AG04450 (cell line): ENCODE data around the gene DEPDC1B. TPM values are rescaled to one million over a fixed set of nuclear protein-coding genes. Genes with fewer than 3 reads are reported as not detected.
"Not testable (repeated sequence)": the region's sequence is repeated elsewhere in the genome, so short reads cannot be mapped to it uniquely, and the experiment has no call there.

Experiments used
- CTCF ChIA-PET: fragments of 300-600, 350-600 bp; formaldehyde crosslinking; extraction: SDS; loops from one replicate; lab custom pipeline; 2022; ENCODE audit warnings: antibody characterized with exemption, inconsistent platforms; lab: Charles Lee
- POLR2A ChIA-PET: fragments of 350-600 bp; formaldehyde crosslinking; extraction: SDS; loops from one replicate; lab custom pipeline; 2021; ENCODE audit warnings: antibody characterized with exemption, inconsistent platforms; lab: Yijun Ruan, JAX
- DNase-seq: peaks from one replicate; pipeline ENCODE4 v3.0.0-alpha.2; 2011; ENCODE audit warnings: low read depth, low spot score
- H3K27ac ChIP-seq: one replicate; pipeline ENCODE4 v1.5.1; 2012; ENCODE audit warnings: low read depth, low read length, control low read depth
- H3K27me3 ChIP-seq: one replicate; pipeline ENCODE4 v1.6.0; 2012; ENCODE audit warnings: low read length; ENCODE audit not compliant: control insufficient read depth, insufficient read depth
- H3K4me3 ChIP-seq: 2 replicates; pipeline ENCODE4 v1.5.1; 2011; ENCODE audit warnings: mild to moderate bottlenecking, low read depth, low read length, control low read depth
- H3K9me3 ChIP-seq: 2 replicates; pipeline ENCODE4 v1.5.1; 2012; ENCODE audit warnings: low read length; ENCODE audit not compliant: control insufficient read depth, insufficient read depth
- CTCF ChIP-seq: IDR thresholded peaks from 2 replicates; pipeline ENCODE4 v1.5.1; 2011; ENCODE audit warnings: low read depth, low read length, control low read depth, inconsistent platforms
- polyA plus RNA-seq: library from polyadenylated mRNA; depleted of rRNA; stranded (reverse); fragments of >200 nt; gene quantifications from 2 replicates; pipeline ENCODE4 v1.2.3, GENCODE V29; 2011

Gene DEPDC1B
- polyA plus RNA-seq, 1 experiment, result 5.4 TPM

GRCh38 chr5:60568646-60569045 is 131.3 kb downstream of the DEPDC1B start:
- Histone ChIP-seq H3K9me3 (peaks cover 8% of the 10 kb centered on the region), H3K27me3 (no peaks in the 10 kb centered on the region), H3K27ac (no peak overlapping the region), H3K4me3 (no peak overlapping the region)
- POLR2A ChIA-PET, result no interaction called here
- CTCF ChIA-PET, result no interaction called here
- no peak for TF ChIP-seq CTCF
- DNase-seq, result no peak

GRCh38 chr5:60563696-60564324 is 136.2 kb downstream of the DEPDC1B start:
- peaks cover 5% of the 10 kb centered on the region for H3K9me3 ChIP-seq
- DNase-seq, result no peak
- POLR2A ChIA-PET, result no interaction called here
- CTCF ChIA-PET, result no interaction called here
- H3K27me3 ChIP-seq, result no peaks in the 10 kb centered on the region
- no peak overlapping the region for H3K27ac ChIP-seq
- no peak overlapping the region for H3K4me3 ChIP-seq
- no peak for TF ChIP-seq CTCF

DNA sequence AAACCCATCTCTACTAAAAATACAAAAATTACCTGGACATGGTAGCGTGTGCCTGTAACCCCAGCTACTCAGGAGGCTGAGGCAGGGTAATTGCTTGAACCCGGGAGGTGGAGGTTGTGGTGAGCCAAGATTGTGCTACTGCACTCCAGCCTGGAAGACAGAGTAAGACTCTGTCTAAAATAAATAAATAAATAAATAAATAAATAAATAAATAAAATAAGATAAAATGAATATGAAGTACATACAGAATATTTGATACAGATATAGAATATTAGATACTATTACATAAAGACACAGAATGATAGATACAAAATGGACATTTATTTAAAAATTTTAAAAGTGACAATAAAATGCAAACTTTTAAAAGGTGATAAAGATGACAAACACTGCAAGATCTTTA is 146.7 kb downstream of the DEPDC1B start:
- H3K27me3 ChIP-seq, H3K27ac ChIP-seq, CTCF ChIA-PET, H3K4me3 ChIP-seq, DNase-seq, POLR2A ChIA-PET, H3K9me3 ChIP-seq: not testable (repeated sequence)

GRCh38 chr5:60551829-60552228 is 148.1 kb downstream of the DEPDC1B start:
- H3K27me3 ChIP-seq, result no peaks in the 10 kb centered on the region
- ChIA-PET CTCF (no interaction called here), POLR2A (no interaction called here)
- no peak for TF ChIP-seq CTCF
- H3K27ac ChIP-seq, result no peak overlapping the region
- no peaks in the 10 kb centered on the region; the same call in 1 of the 2 replicates for H3K9me3 ChIP-seq
- H3K4me3 ChIP-seq, result no peak overlapping the region
- DNase-seq, result no peak

DNA sequence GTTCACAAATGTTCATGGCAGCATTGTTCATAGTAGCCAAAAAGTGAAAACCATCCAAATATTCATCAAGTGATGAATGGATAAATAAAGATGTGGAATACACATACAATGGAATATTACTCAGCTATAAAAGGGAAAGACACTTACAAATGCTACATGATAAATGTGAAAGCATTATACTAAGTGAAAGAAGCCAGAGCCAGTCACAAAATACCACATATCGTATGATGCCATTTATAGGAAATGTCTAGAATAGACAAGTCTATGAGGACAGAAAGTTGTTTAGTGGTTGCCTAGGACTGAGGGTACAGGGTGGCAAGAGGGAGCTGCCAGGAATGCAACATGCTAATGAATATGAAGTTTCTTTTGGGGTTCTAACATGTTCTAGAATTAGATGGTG is 148.7 kb downstream of the DEPDC1B start:
- CTCF ChIA-PET, result no interaction called here
- H3K9me3 ChIP-seq, result no peaks in the 10 kb centered on the region; the same call in 1 of the 2 replicates
- H3K27me3 ChIP-seq, result no peaks in the 10 kb centered on the region
- H3K4me3 ChIP-seq, result no peak overlapping the region
- POLR2A ChIA-PET, result no interaction called here
- DNase-seq, result no peak
- no peak for TF ChIP-seq CTCF
- H3K27ac ChIP-seq, result no peak overlapping the region
